Activated CD4-positive, alpha-beta memory T cell treated with anti-CD3 and anti-CD28 coated beads, Interleukin-2, amount 10 ng/mL, durations not matched to agents 7 days and 5 days (primary cell): ENCODE results near the gene EMSY. TPM values are rescaled to one million over a fixed set of nuclear protein-coding genes. Genes with fewer than 3 reads are reported as not detected.

ENCODE experiments used
- CTCF ChIA-PET: fragments of 350-600 bp; sonication (Branson Sonifier 250); formaldehyde crosslinking; loops from one replicate; lab custom pipeline; 2021; ENCODE audit warnings: antibody characterized with exemption, inconsistent platforms; lab: Charles Lee
- POLR2A ChIA-PET: fragments of 350-600 bp; sonication (Branson Sonifier 250); formaldehyde crosslinking; loops from one replicate; lab custom pipeline; 2021; ENCODE audit warnings: antibody characterized with exemption; lab: Charles Lee
- DNase-seq: peaks from one replicate; pipeline ENCODE4 v3.0.0-alpha.2; 2020
- H3K27ac Mint-ChIP-seq: one replicate; pipeline ENCODE4 v1.8.0; 2021; ENCODE audit warnings: mild to moderate bottlenecking, mixed read lengths
- H3K27me3 Mint-ChIP-seq: one replicate; pipeline ENCODE4 v1.8.0; 2021; ENCODE audit warnings: mixed read lengths
- H3K36me3 Mint-ChIP-seq: one replicate; pipeline ENCODE4 v1.8.0; 2021; ENCODE audit warnings: low read depth, mixed read lengths
- H3K4me1 Mint-ChIP-seq: one replicate; pipeline ENCODE4 v1.8.0; 2021; ENCODE audit warnings: mixed read lengths
- H3K4me3 Mint-ChIP-seq: one replicate; pipeline ENCODE4 v1.8.0; 2021; ENCODE audit warnings: mild to moderate bottlenecking, mixed read lengths
- H3K9me3 Mint-ChIP-seq: one replicate; pipeline ENCODE4 v1.8.0; 2021; ENCODE audit warnings: mixed read lengths
- total RNA-seq, 2 experiments: library from RNA; stranded (reverse); gene quantifications; one replicate each; pipeline ENCODE4 v1.2.3, GENCODE V29; 2021

The EMSY gene
- total RNA-seq, 2 experiments from 2014 or later = 33.9 to 35.5 TPM

DNA sequence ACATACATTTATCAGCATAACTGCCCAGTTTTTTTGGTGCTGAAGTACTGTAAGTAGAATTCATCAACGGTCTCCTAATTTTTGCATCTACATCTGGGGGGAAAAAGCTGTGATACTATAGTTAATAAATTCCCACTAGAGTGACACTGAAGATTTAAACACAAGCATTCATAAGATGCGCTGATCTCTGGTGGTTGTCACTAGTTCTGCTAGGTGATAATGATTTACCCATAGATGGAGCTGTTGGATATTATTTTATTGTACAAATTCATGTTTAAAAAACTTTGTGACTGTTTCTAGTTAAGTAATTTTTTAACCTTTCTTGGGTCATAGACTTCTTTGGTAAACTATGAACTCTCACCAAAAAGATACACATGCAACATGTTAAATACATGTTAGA is 106.6 kb downstream of the EMSY start:
- H3K27ac Mint-ChIP-seq = no peak overlapping the region
- DNase-seq = no peak
- H3K4me3 Mint-ChIP-seq = no peak overlapping the region
- H3K9me3 Mint-ChIP-seq = no peaks in the 10 kb centered on the region
- ChIA-PET CTCF (interaction anchor here (0.6 to 1.1 kb wide), 2 partner anchors 47 to 130 kb away, joined by 3 to 4 read pairs; no protein-coding TSS in a partner anchor), POLR2A (no interaction called here)
- H3K4me1 Mint-ChIP-seq = peaks cover 6% of the 10 kb centered on the region
- H3K36me3 Mint-ChIP-seq = peaks cover 22% of the 10 kb centered on the region
- H3K27me3 Mint-ChIP-seq = no peaks in the 10 kb centered on the region

DNA sequence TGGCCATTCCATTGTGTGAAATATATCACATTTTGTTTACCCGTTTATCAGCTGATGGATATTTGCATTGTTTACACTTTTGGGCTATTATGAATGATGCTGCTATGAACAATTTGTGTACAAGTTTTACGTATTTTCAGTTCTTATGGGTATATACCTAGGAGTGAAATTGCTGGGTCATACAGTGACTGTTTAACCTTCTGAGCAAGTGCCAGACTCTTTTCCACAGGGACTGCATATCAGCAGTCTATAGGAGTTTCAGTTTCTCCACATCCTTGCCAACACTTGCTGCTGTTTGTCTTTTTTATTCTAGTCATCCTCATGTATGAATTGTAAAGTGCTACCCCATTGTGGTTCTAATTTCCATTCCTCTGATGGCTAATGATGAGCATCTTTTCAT is 108.2 kb downstream of the EMSY start:
- H3K4me3 Mint-ChIP-seq = no peak overlapping the region
- no peaks in the 10 kb centered on the region for H3K9me3 Mint-ChIP-seq
- H3K27ac Mint-ChIP-seq = no peak overlapping the region
- POLR2A ChIA-PET = no interaction called here
- peaks cover 2% of the 10 kb centered on the region for H3K4me1 Mint-ChIP-seq
- H3K27me3 Mint-ChIP-seq = no peaks in the 10 kb centered on the region
- H3K36me3 Mint-ChIP-seq = peaks cover 12% of the 10 kb centered on the region
- DNase-seq = no peak
- CTCF ChIA-PET = no interaction called here

- peak overlapping the region; percentile 44 for H3K27ac Mint-ChIP-seq
- H3K4me1 Mint-ChIP-seq = peaks cover 7% of the 10 kb centered on the region
- H3K9me3 Mint-ChIP-seq = no peaks in the 10 kb centered on the region
- ChIA-PET CTCF (interaction anchor here (1.0 to 1.2 kb wide), 2 partner anchors 16 to 126 kb away, joined by 3 to 4 read pairs; no protein-coding TSS in a partner anchor), POLR2A (interaction anchor here (0.6 to 1.5 kb wide), 2 partner anchors 13 to 34 kb away, joined by 3 to 5 read pairs; no protein-coding TSS in a partner anchor)
- no peaks in the 10 kb centered on the region for H3K27me3 Mint-ChIP-seq
- peaks cover 7% of the 10 kb centered on the region for H3K36me3 Mint-ChIP-seq
- DNase-seq = no peak
- H3K4me3 Mint-ChIP-seq = no peak overlapping the region
Measured at GRCh38 chr11:76553554-76554476, 109.0 kb downstream of the EMSY start.

GRCh38 chr11:76554767-76555166 is 109.9 kb downstream of the EMSY start:
- POLR2A ChIA-PET = interaction anchor here (1.5 kb wide), 1 partner anchor 33 kb away, joined by 5 read pairs; no protein-coding TSS in a partner anchor
- DNase-seq = no peak
- Mint-ChIP-seq H3K27me3 (no peaks in the 10 kb centered on the region), H3K36me3 (no peaks in the 10 kb centered on the region), H3K4me3 (no peak overlapping the region), H3K9me3 (no peaks in the 10 kb centered on the region), H3K4me1 (peaks cover 17% of the 10 kb centered on the region), H3K27ac (no peak overlapping the region)
- CTCF ChIA-PET = interaction anchor here (0.7 to 1.2 kb wide), 3 partner anchors 15 to 127 kb away, joined by 3 to 4 read pairs (median 3); no protein-coding TSS in a partner anchor

DNA sequence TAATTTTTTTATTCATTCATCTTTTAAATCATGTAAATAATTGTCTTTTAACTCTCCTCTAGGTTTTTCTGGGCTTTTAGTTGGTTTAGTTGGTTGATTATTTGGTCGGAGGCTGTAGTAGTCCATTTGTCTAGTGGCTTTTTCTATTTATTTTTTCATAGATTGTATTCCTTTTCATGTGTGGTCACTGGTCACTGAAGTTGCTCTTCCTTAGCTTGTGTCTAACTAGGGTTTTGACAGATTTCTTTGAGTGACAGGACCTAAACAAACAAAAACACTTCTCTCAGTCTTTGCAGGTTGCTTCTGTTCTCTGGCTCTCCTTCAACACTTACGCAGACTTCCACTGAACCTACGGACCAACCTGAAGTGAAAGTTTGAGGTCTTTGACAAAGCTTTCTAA is 112.6 kb downstream of the EMSY start:
- Mint-ChIP-seq H3K36me3 (peaks cover 3% of the 10 kb centered on the region), H3K9me3 (no peaks in the 10 kb centered on the region), H3K27ac (no peak overlapping the region), H3K4me3 (no peak overlapping the region), H3K27me3 (peaks cover 4% of the 10 kb centered on the region), H3K4me1 (peaks cover 39% of the 10 kb centered on the region)
- CTCF ChIA-PET = no interaction called here
- DNase-seq = no peak
- POLR2A ChIA-PET = no interaction called here

GRCh38 chr11:76558473-76558872 is 113.7 kb downstream of the EMSY start:
- Mint-ChIP-seq H3K36me3 (peaks cover 3% of the 10 kb centered on the region), H3K27me3 (peaks cover 4% of the 10 kb centered on the region), H3K4me3 (no peak overlapping the region), H3K27ac (peak overlapping the region; percentile 77), H3K9me3 (no peaks in the 10 kb centered on the region), H3K4me1 (peaks cover 38% of the 10 kb centered on the region)
- ChIA-PET CTCF (no interaction called here), POLR2A (no interaction called here)
- DNase-seq = no peak

GRCh38 chr11:76558891-76559290 is 114.1 kb downstream of the EMSY start:
- H3K27ac Mint-ChIP-seq = peak overlapping the region; percentile 77
- ChIA-PET CTCF (no interaction called here), POLR2A (no interaction called here)
- H3K4me3 Mint-ChIP-seq = no peak overlapping the region
- peaks cover 3% of the 10 kb centered on the region for H3K36me3 Mint-ChIP-seq
- H3K27me3 Mint-ChIP-seq = peaks cover 4% of the 10 kb centered on the region
- DNase-seq = no peak
- peaks cover 38% of the 10 kb centered on the region for H3K4me1 Mint-ChIP-seq
- no peaks in the 10 kb centered on the region for H3K9me3 Mint-ChIP-seq

GRCh38 chr11:76559346-76559745 is 114.5 kb downstream of the EMSY start:
- Mint-ChIP-seq H3K9me3 (no peaks in the 10 kb centered on the region), H3K36me3 (peaks cover 5% of the 10 kb centered on the region), H3K27me3 (peaks cover 4% of the 10 kb centered on the region), H3K4me3 (no peak overlapping the region), H3K4me1 (peaks cover 39% of the 10 kb centered on the region), H3K27ac (peak overlapping the region; percentile 77)
- ChIA-PET POLR2A (no interaction called here), CTCF (no interaction called here)
- no peak for DNase-seq

- Mint-ChIP-seq H3K4me1 (peaks cover 39% of the 10 kb centered on the region), H3K27me3 (peaks cover 4% of the 10 kb centered on the region), H3K27ac (peak overlapping the region; percentile 77), H3K36me3 (peaks cover 9% of the 10 kb centered on the region), H3K4me3 (no peak overlapping the region), H3K9me3 (no peaks in the 10 kb centered on the region)
- ChIA-PET POLR2A (interaction anchor here (1.0 to 1.1 kb wide), 2 partner anchors 9 to 28 kb away, joined by 3 read pairs; no protein-coding TSS in a partner anchor), CTCF (no interaction called here)
- DNase-seq = peak; percentile 50
Measured at GRCh38 chr11:76560219-76560618, 115.4 kb downstream of the EMSY start.

- Mint-ChIP-seq H3K36me3 (peaks cover 12% of the 10 kb centered on the region), H3K4me1 (peaks cover 45% of the 10 kb centered on the region), H3K27me3 (peaks cover 4% of the 10 kb centered on the region), H3K27ac (peak overlapping the region; percentile 37), H3K9me3 (no peaks in the 10 kb centered on the region), H3K4me3 (no peak overlapping the region)
- CTCF ChIA-PET = no interaction called here
- POLR2A ChIA-PET = interaction anchor here (1.0 to 1.1 kb wide), 2 partner anchors 8 to 27 kb away, joined by 3 read pairs; no protein-coding TSS in a partner anchor
- DNase-seq = no peak
Measured at GRCh38 chr11:76561245-76561644, 116.4 kb downstream of the EMSY start.

DNA sequence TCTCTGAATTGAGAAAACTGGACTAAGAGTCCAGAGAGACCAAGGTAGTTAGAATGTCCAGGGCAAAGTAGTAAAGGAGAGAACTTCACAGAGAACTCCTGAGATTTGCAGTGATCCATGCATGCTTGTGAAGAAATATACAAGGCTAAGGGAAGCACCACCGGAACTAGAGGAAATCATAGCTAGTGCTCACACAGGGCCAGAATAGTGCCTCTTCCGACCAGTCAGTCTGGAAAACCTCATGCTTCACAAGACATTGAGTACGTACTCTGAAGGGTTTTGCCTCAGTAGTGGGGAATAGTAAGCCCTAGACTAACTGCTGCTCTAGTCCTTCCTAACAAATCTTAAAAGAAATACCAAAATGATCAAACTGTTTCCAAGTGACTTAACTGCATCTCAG is 117.7 kb downstream of the EMSY start:
- Mint-ChIP-seq H3K27ac (no peak overlapping the region), H3K4me3 (no peak overlapping the region), H3K9me3 (no peaks in the 10 kb centered on the region), H3K36me3 (peaks cover 12% of the 10 kb centered on the region), H3K27me3 (peaks cover 4% of the 10 kb centered on the region), H3K4me1 (peaks cover 56% of the 10 kb centered on the region)
- POLR2A ChIA-PET = no interaction called here
- CTCF ChIA-PET = no interaction called here
- no peak for DNase-seq

DNA sequence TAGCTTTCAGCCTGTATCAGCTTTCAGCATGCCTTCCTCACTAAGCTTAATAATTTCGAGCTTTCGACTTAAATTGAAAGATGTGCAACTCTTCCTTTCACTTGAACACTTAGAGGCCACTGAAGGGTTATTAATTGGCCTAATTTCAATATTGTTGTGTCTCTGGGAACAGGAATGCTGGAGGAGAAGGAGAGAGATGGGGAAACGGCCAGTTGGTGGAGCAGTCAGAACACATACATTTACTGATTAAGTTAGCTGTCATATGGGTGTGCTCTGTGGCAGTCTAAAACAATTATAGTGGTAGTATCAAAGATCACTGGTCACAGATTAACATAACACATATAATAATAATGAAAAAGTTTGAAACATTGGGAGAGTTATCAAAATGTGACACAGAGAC is 119.5 kb downstream of the EMSY start:
- H3K9me3 Mint-ChIP-seq = no peaks in the 10 kb centered on the region
- no peak for DNase-seq
- H3K4me1 Mint-ChIP-seq = peaks cover 55% of the 10 kb centered on the region
- no peak overlapping the region for H3K4me3 Mint-ChIP-seq
- H3K36me3 Mint-ChIP-seq = peaks cover 12% of the 10 kb centered on the region
- ChIA-PET CTCF (no interaction called here), POLR2A (interaction anchor here (1.2 to 1.4 kb wide), 2 partner anchors 28 to 107 kb away, joined by 3 read pairs; no protein-coding TSS in a partner anchor)
- H3K27ac Mint-ChIP-seq = no peak overlapping the region
- H3K27me3 Mint-ChIP-seq = peaks cover 4% of the 10 kb centered on the region

GRCh38 chr11:76566811-76567210 is 122.0 kb downstream of the EMSY start:
- Mint-ChIP-seq H3K27ac (peak overlapping the region; percentile 74), H3K27me3 (peaks cover 10% of the 10 kb centered on the region), H3K4me1 (peaks cover 39% of the 10 kb centered on the region), H3K36me3 (peaks cover 12% of the 10 kb centered on the region), H3K9me3 (no peaks in the 10 kb centered on the region), H3K4me3 (no peak overlapping the region)
- DNase-seq = no peak
- POLR2A ChIA-PET = interaction anchor here (0.6 to 1.5 kb wide), 3 partner anchors 13 to 62 kb away, joined by 3 to 10 read pairs (median 3); no protein-coding TSS in a partner anchor
- CTCF ChIA-PET = interaction anchor here (0.9 to 1.2 kb wide), 4 partner anchors 26 to 359 kb away, joined by 3 to 4 read pairs (median 4); no protein-coding TSS in a partner anchor
